ENCODE measurements around the gene ZNF586.

The ZNF586 gene

GRCh38 chr19:57825511-57825910 lies 56.0 kb downstream of the ZNF586 start:
- no peak for TF ChIP-seq CTCF (IDR thresholded peaks at IDR 0.05; ENCODE audit: control extremely low read depth, extremely low read depth, low read depth, missing control alignments)
- no peak for DNase-seq (ENCODE audit: extremely low spot score)
- CTCF ChIA-PET: no interaction called here

GRCh38 chr19:57829316-57829715 lies 59.8 kb downstream of the ZNF586 start:
- ChIA-PET POLR2A (interaction anchor here (1.0 kb wide), 1 partner anchor 15 kb away, joined by 3 read pairs; the partner anchor contains the start of gene ZNF552), CTCF (interaction anchor here (0.9 to 1.3 kb wide), 4 partner anchors 8 to 115 kb away, joined by 3 read pairs; partner anchors contain the start of gene ZNF552)
- TF ChIP-seq CTCF (IDR thresholded peaks at IDR 0.05; ENCODE audit: control extremely low read depth, extremely low read depth, low read depth, missing control alignments): no peak
- DNase-seq (ENCODE audit: extremely low spot score): no peak

More at GRCh38 chr19:57825511-57825910, 56.0 kb downstream of the ZNF586 start:
- POLR2A ChIA-PET: no interaction called here

- ChIA-PET POLR2A (no interaction called here), CTCF (interaction anchor here (0.9 to 1.3 kb wide), 4 partner anchors 9 to 116 kb away, joined by 3 read pairs; partner anchors contain the start of gene ZNF552)
- no peak for DNase-seq (ENCODE audit: extremely low spot score)
- no peak for TF ChIP-seq CTCF (IDR thresholded peaks at IDR 0.05; ENCODE audit: control extremely low read depth, extremely low read depth, low read depth, missing control alignments)
These were observed 60.7 kb downstream of the ZNF586 start, which contains the start of gene ZNF587B for GRCh38 chr19:57830071-57830602. Gene ZNF587B, plus strand, starts transcription at chr19:57830299. Its CDS starts 230 bp downstream, at chr19:57830529.
